ENCODE results near the gene APOC1.

APOC1 gene

DNA sequence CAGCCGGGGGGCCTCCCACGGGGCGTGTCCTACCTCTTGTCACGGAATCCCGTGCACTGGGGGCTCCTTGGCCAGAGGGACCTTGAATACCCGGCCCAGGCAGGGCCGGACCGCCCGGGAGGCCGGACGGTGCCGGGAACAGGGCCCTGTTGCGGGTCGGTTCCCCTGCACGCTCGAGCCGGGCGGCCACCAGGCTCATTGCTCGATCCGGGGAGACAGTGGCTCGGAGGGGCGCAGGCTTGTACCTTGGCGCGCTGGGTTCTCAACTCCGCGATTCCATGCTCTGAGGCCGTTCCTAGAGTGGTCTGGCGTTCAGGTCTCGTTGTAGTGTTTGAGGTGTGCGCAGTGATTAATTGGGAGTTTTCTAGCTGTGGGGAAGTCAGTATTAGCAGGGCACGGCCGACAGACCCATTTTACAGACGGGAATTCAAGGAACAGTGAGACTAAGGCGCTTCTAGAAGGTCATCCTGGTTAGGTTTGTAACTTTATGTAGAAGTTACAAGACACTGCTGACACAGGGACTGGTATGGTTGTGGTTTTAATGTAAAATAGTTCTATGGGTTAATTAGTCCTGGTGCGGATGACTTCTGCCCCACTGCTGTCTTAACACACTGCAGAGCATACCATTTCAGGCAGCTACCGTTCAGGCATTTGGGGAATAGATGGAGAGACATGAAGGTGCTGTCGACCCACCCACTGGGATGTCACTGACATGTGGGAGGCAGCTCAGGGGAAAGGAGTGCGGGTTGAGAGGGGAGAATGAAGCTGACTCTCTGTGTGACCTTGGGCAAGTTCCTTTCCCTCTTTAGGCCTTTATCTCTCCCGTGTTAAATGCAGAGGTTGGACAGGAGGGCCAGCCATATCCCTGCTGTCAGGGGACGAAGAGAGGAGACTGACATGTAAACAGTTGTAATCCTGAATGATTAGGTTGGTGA lies 41.4 kb downstream of the APOC1 start:
- DNase-seq (ENCODE audit: low read depth in 2 of 2), result no peak

DNA sequence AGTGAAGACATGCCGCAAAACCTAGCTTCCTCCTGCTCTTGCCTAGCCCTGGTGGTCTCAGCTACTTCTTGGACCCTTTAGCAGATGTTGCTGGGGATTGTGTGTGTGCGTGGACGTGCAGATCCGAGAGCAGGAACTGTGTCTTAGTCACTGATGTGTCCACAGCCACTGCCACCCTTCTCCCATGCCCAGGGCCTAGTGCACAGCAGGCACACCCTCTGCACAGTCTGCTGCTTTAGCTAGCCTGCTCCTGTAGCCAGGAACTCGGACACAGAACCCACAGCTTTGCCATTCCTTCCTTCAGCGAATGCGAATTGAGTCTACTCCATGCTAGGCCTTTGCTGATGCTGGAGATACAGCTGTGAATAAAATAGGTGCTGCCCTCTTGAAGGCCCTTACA lies 43.1 kb downstream of the APOC1 start:
- no peak for DNase-seq (ENCODE audit: low read depth in 2 of 2)

DNA sequence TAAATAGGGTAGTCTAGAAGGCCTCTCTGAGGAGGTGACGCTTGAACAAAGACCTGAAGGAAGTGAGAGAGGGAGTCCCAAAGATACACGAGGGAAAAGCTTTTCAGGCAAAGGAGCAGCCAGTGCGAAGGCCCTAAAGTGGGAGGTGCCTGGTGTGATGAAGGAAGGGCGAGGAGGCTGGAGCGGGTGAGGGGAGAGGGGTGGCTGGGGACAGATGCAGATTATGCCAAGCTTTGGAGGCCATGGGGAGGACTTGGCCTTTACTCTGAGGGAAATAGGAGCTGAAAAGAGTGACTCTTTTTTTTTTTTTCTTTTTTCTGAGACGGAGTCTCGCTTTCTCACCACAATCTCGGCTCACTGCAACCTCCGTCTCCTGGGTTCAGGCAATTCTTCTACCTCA lies 43.7 kb downstream of the APOC1 start:
- DNase-seq (ENCODE audit: low read depth in 2 of 2), result no peak

DNA sequence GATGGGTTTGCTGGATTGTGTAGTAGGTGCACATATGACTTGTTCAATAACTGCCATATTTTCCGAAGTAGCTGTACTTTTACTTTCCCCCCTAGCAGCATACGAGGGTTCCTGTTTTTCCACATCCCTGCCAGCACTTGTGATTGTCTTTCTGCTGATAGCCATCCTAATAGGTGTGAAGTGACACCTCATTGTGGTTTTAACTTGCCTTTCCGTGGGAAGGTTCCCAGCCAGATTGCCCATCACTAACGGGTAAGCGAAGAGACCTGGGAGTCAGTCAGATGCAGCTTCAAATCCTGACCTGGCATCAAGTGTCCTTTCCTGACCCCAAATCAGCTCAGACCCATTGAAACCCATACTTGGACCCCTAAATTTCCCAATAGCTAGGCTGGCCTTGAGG lies 45.3 kb downstream of the APOC1 start:
- DNase-seq (ENCODE audit: low read depth in 2 of 2), result no peak

DNA sequence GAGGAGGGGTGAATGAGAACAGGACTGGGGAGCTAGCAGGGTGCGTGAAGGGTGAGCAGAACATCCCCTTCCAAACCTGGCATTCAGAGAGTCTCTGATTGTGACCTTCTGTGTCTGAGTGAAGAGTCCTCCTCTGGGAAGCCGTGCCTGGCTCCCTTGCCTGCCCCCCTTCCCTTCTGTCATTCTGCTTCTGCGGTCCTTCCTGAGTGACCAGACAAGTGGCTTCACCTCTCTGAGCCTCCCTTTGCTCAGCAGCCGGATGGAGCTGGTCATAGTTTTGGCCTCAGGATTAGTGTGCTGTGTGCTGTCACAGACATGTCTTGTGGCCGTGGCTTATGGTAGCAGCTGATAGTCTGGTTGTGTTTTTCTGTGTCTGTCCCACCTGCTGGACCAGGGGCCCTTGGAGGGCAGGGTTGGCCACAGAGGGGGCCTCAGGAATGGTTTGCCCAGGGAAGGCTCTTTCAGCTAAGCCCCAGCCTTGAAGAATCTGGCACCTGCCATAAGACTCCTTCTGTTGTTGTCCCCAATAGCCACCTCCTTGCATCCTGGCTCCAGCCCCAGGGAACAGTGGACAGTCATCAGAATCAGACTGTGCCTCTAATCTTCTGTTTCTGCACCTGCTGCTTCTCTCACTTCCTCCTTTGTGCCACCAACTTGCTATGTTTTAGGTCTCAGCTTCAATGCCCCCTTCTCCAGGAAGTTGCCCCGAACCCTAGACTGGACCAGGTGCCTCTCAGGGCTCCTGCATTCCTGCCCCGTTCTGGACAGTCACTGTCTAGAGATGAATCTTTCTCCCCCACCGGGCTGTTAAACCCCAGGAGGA lies 46.7 kb downstream of the APOC1 start:
- DNase-seq (ENCODE audit: low read depth in 2 of 2), result no peak

DNA sequence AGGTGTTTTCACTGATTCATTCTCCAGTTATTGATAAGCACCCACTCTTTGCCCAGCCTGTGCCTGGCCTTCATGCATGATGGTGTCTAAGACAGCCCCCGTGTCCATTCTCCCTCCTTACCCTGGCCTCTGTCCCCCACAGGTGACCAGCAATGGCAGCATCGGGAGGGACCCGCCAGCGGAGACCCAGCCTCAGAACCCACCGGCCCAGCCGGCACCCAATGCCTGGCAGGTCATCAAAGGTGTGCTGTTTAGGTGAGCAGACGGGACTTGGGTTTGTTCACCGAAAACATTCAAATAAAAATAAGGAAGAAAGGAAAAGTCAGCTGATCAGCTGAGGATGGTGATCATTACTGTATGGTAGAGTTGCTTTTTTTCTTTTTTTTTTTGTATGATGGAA lies 47.4 kb downstream of the APOC1 start:
- no peak for DNase-seq (ENCODE audit: low read depth in 2 of 2)

DNA sequence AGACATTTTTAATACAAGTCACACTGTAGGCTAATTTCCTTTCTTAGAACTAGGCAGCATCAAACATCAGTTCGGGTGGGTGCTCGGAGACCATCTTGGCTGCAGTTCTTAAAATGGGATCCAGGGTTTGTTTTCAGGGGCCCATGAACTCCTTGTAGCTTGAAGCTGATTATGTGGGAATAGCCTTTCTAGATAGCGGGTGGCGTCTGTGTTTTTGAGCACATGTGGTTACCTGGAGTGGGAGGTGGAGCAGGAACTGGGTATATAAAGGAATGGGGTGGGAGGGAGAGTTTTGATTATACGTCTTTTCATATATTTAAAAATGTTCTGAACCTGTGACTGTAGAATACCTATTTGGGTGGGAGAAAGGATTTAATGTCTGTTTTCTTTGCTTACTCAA lies 53.7 kb downstream of the APOC1 start:
- no peak for DNase-seq (ENCODE audit: low read depth in 2 of 2)

DNA sequence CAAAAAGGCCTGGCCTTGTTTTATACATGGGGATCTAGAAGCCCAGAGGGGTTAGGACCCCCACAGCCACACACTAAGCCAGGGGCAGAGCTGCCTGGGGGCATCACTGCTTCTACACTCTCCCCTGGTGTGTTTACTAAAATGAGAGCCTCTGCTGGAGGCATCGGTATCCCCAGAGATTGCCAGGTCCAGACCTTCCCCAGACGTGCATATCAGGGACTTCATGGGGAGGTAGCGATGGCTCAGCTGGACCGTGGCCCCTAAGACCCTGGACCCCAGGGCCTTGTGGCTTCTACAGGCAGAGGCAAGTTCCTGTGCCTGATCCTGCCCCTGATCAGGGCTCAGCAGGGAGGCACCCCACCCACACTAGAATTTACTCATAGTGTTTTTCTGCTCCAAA lies 54.3 kb downstream of the APOC1 start:
- no peak for DNase-seq (ENCODE audit: low read depth in 2 of 2)
